ENCODE measurements around the gene PHYKPL. TPM values are rescaled to one million over a fixed set of nuclear protein-coding genes. Genes with fewer than 3 reads are reported as not detected.

Gene PHYKPL
- total and polyA plus RNA-seq, 2 of the 4 experiments (the other 2 are of a cell fraction): 10.0 to 24.5 TPM

- no peak overlapping the region for H2BK120ac ChIP-seq (ENCODE audit: low read depth, low read length)
- H4K20me1 ChIP-seq (ENCODE audit: insufficient read depth, low read length): peaks cover 34% of the 10 kb centered on the region
- no peak overlapping the region for H2AK9ac ChIP-seq (replicated peaks; ENCODE audit: low read depth, low read length, poor library complexity)
- no peak overlapping the region for H4K91ac ChIP-seq (ENCODE audit: insufficient read depth, low read depth, low read length)
- peaks cover 7% of the 10 kb centered on the region; the same call in 1 of the 2 replicates for H3K9me1 ChIP-seq (ENCODE audit: insufficient read depth, low read length)
- 100% methylated on average over 2 of the region's 13 CpGs; no CpG with 5 or more reads in 1 of the 2 experiments for WGBS, 2 experiments (ENCODE audit: extremely low coverage in 2 of 2, insufficient read length in 1 of 2)
- no peak overlapping the region for H2BK5ac ChIP-seq (ENCODE audit: low read depth, low read length, poor library complexity, severe bottlenecking)
- H2BK20ac ChIP-seq (ENCODE audit: low read depth, low read length): no peak overlapping the region
- POLR2A ChIA-PET (ENCODE audit: unreplicated experiment): no interaction called here
- peaks cover 58% of the 10 kb centered on the region for H3K36me3 ChIP-seq (ENCODE audit: control insufficient read depth, insufficient read depth, low read length)
- H4K8ac ChIP-seq (ENCODE audit: low read depth in 2 of 2, low read length in 2 of 2): no peak overlapping the region
- CTCF ChIA-PET: no interaction called here
- no peak overlapping the region for H3K56ac ChIP-seq (ENCODE audit: extremely low read depth, insufficient read depth, low read length)
- H4K5ac ChIP-seq (ENCODE audit: low read depth, low read length): no peak overlapping the region
- intact Hi-C loops (cut with micrococcal nuclease) (no loop called here), in situ Hi-C loops (cut with MboI; ENCODE audit: low sequenced_read_pairs) (no loop called here), dilution Hi-C loops (cut with HindIII; ENCODE audit: low sequenced_read_pairs, unreplicated experiment) (no loop called here)
- no peak overlapping the region for H3K14ac ChIP-seq (replicated peaks; ENCODE audit: low read depth, low read length)
- TF ChIP-seq MXI1 (IDR thresholded peaks at IDR 0.05; ENCODE audit: borderline replicate concordance, low read depth, low read length) (no peak), RCOR1 (IDR thresholded peaks at IDR 0.05; ENCODE audit: insufficient replicate concordance, low read length) (no peak), FOS (IDR thresholded peaks at IDR 0.05; ENCODE audit: low read depth, low read length) (no peak), USF2 (IDR thresholded peaks at IDR 0.05; ENCODE audit: low read depth, low read length) (no peak), CTCF (conservative IDR thresholded peaks at IDR 0.05; ENCODE audit: low read depth, low read length) (no peak), NFE2L2 (IDR thresholded peaks at IDR 0.05; ENCODE audit: low read depth, low read length) (no peak), MAFK (IDR thresholded peaks at IDR 0.05; ENCODE audit: low read depth, low read length) (no peak), CHD1 (IDR thresholded peaks at IDR 0.05; ENCODE audit: low read depth, low read length) (no peak), ELK1 (IDR thresholded peaks at IDR 0.05; ENCODE audit: borderline replicate concordance, low read depth, low read length) (no peak), RAD21 (IDR thresholded peaks at IDR 0.05; ENCODE audit: low read length) (no peak), RFX5 (IDR thresholded peaks at IDR 0.05; ENCODE audit: low read depth, low read length) (no peak), MAZ (IDR thresholded peaks at IDR 0.05; ENCODE audit: borderline replicate concordance, low read depth, low read length) (no peak), BHLHE40 (IDR thresholded peaks at IDR 0.05; ENCODE audit: low read depth, low read length) (no peak), POLR2A (IDR thresholded peaks at IDR 0.05; ENCODE audit: low read depth, low read length) (no peak), CEBPB (IDR thresholded peaks at IDR 0.05; ENCODE audit: low read depth, low read length) (no peak), SMC3 (IDR thresholded peaks at IDR 0.05; ENCODE audit: low read depth, low read length) (no peak)
- H2AFZ ChIP-seq (replicated peaks; ENCODE audit: low read length, poor library complexity): no peak overlapping the region
- H3K4me3 ChIP-seq (ENCODE audit: insufficient read depth, low read depth, low read length): no peak overlapping the region
- no peak for ATAC-seq (ENCODE audit: low read depth)
- DNase-seq: no peak
- H3K9me3 ChIP-seq (ENCODE audit: control insufficient read depth, insufficient read depth, low read length): no peaks in the 10 kb centered on the region
- H3K27ac ChIP-seq (ENCODE audit: insufficient read depth, low read length): no peak overlapping the region
- no peak overlapping the region for H3K18ac ChIP-seq (ENCODE audit: low read depth, low read length)
- H3K79me1 ChIP-seq (ENCODE audit: low read depth in 1 of 2, low read length in 2 of 2): peaks cover 16 to 43% of the 10 kb centered on the region in 2 experiments
- H3K4me1 ChIP-seq (ENCODE audit: control insufficient read depth, insufficient read depth, low read length): no peaks in the 10 kb centered on the region
- H3K4me2 ChIP-seq (ENCODE audit: low read depth, low read length): no peak overlapping the region
- H3K27me3 ChIP-seq (ENCODE audit: control insufficient read depth, insufficient read depth, low read length): no peaks in the 10 kb centered on the region
- no peak overlapping the region for H3K4ac ChIP-seq (ENCODE audit: low read depth, low read length)
- no peak overlapping the region for H3K23ac ChIP-seq (ENCODE audit: low read depth, low read length)
- H2BK15ac ChIP-seq (ENCODE audit: low read depth, low read length): no peak overlapping the region
- H2AK5ac ChIP-seq (ENCODE audit: low read depth, low read length): no peak overlapping the region
- no TSS peak for BruUV-seq (replicated peaks)
- no peak overlapping the region for H3K9ac ChIP-seq (ENCODE audit: low read depth, low read length)
Observed at GRCh38 chr5:178215280-178216002, 17.2 kb downstream of the PHYKPL start.

Measured in IMR-90 (cell line).